Testis (tissue), 3 donors: ENCODE data around the gene LAG3. TPM values are rescaled to one million over a fixed set of nuclear protein-coding genes. Genes with fewer than 3 reads are reported as not detected.

ENCODE experiments used
- DNase-seq: peaks from one replicate; pipeline ENCODE4 v3.0.0-alpha.2; 2019
- H3K27ac ChIP-seq, 2 donors: fragments of 200-600 bp; sonication (generic); one replicate each; pipeline ENCODE4 v1.5.1; 2019
- H3K27me3 ChIP-seq: fragments of 200-600 bp; sonication (generic); one replicate; pipeline ENCODE4 v1.5.1; 2019
- H3K36me3 ChIP-seq: fragments of 200-600 bp; sonication (generic); one replicate; pipeline ENCODE4 v1.5.1; 2017; ENCODE audit warnings: low read depth; ENCODE audit errors: missing control alignments
- H3K4me1 ChIP-seq: fragments of 200-600 bp; sonication (generic); one replicate; pipeline ENCODE4 v1.5.1; 2019
- H3K4me3 ChIP-seq, 2 donors: fragments of 200-600 bp; sonication (generic); one replicate each; pipeline ENCODE4 v1.5.1; 2017 to 2019
- H3K9me3 ChIP-seq: fragments of 200-600 bp; sonication (generic); one replicate; pipeline ENCODE4 v1.5.1; 2017
- POLR2A ChIP-seq: fragments of 450-650 bp; IDR thresholded peaks from one replicate; pipeline ENCODE4 v1.6.1; 2017; ENCODE audit warnings: antibody characterized with exemption, mild to moderate bottlenecking, moderate library complexity
- WGBS, 2 donors: methylation state at CpG; one replicate each; pipeline ENCODE4 v1.1.5; 2018; 5-methylcytosine and 5-hydroxymethylcytosine counted together
- intact Hi-C: fragments of 100-400 bp; cut with DNase I; formaldehyde crosslinking; loops from one replicate; pipeline ENCODE4 v1.15.1; 2023; ENCODE audit warnings: low total_unique reads
- polyA plus RNA-seq: library from polyadenylated mRNA; stranded (reverse); fragments of 350-450 nt; fragmentation: Illumina TruSeq; extraction: RNeasy Lipid Tissue Mini Kit (QIAGEN cat#74804); gene quantifications from one replicate; pipeline ENCODE4 v1.2.3, GENCODE V29; 2014; ENCODE audit warnings: low read depth, low replicate concordance; ENCODE audit not compliant: insufficient read depth
- total RNA-seq, 2 donors: library from RNA; depleted of rRNA; stranded (reverse); fragments of >200 nt; gene quantifications; one replicate each; pipeline ENCODE4 v1.2.3, GENCODE V29; 2016
- TF ChIP-seq, protein P1 (sequence below), 3 experiments: fragments of 450-650 bp in 2 of 3; fragments of 200-600 bp in 1 of 3; sonication (generic) in 1 of 3; IDR thresholded peaks; one replicate each; pipeline ENCODE4 v1.5.1; 2016 to 2019; ENCODE audit warnings: antibody characterized with exemption in 3 of 3, mild to moderate bottlenecking in 2 of 3, moderate library complexity in 1 of 3

LAG3 gene
- total and polyA plus RNA-seq, 3 donors from 2014 or later, result 4.1 to 7.1 (median 6.3) TPM

- 22 to 32% methylated on average over 4 to 6 of the region's 6 CpGs for WGBS, 2 donors
- peaks cover 49% of the 10 kb centered on the region for H3K4me1 ChIP-seq
- no peaks in the 10 kb centered on the region for H3K36me3 ChIP-seq
- peak overlapping the region; percentile 67 to 96 for H3K27ac ChIP-seq
- no peaks in the 10 kb centered on the region for H3K9me3 ChIP-seq
- no peaks in the 10 kb centered on the region for H3K27me3 ChIP-seq
- peak overlapping the region in 1 of 2 donors; percentile 72 for H3K4me3 ChIP-seq
- DNase-seq, result no peak
- intact Hi-C loops, result no loop called here
- no peak for TF ChIP-seq POLR2A
- TF ChIP-seq, protein P1, sequence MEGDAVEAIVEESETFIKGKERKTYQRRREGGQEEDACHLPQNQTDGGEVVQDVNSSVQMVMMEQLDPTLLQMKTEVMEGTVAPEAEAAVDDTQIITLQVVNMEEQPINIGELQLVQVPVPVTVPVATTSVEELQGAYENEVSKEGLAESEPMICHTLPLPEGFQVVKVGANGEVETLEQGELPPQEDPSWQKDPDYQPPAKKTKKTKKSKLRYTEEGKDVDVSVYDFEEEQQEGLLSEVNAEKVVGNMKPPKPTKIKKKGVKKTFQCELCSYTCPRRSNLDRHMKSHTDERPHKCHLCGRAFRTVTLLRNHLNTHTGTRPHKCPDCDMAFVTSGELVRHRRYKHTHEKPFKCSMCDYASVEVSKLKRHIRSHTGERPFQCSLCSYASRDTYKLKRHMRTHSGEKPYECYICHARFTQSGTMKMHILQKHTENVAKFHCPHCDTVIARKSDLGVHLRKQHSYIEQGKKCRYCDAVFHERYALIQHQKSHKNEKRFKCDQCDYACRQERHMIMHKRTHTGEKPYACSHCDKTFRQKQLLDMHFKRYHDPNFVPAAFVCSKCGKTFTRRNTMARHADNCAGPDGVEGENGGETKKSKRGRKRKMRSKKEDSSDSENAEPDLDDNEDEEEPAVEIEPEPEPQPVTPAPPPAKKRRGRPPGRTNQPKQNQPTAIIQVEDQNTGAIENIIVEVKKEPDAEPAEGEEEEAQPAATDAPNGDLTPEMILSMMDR (IDR thresholded peaks at IDR 0.05), result no peak
Measured at GRCh38 chr12:6768437-6768914, 3.8 kb upstream of the LAG3 start.

GRCh38 chr12:6768990-6769389 is 3.3 kb upstream of the LAG3 start:
- peaks cover 45% of the 10 kb centered on the region for H3K4me1 ChIP-seq
- intact Hi-C loops, result no loop called here
- WGBS, 2 donors, result 17 to 48% methylated on average over 6 of the region's 6 CpGs

DNA sequence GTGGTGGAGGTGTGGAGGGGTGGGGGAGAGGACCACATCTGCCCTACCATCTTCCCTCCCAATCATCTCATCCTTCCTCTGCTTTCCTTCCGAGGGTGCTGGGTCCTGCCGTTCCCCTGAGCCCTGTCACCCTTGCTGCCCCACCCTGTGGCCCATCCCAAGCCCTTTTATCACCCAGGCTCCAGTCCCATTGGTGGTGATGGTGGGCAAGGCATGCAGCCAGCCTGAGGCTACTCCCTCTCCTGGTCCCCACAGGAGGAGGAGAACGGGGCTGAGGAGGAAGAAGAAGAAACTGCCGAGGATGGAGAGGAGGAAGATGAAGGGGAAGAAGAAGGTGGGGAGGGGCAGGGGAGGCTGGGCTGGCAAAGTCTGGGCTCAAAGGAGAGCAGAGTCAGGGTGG is 2.7 kb upstream of the LAG3 start:
- no peak overlapping the region for H3K4me3 ChIP-seq
- peaks cover 45% of the 10 kb centered on the region for H3K4me1 ChIP-seq
- no peaks in the 10 kb centered on the region for H3K36me3 ChIP-seq
- WGBS, 2 donors, result 52 to 58% methylated on average over 4 of the region's 4 CpGs
- H3K27me3 ChIP-seq, result no peaks in the 10 kb centered on the region
- H3K9me3 ChIP-seq, result no peaks in the 10 kb centered on the region
- TF ChIP-seq, protein P1 (IDR thresholded peaks at IDR 0.05), result no peak
- TF ChIP-seq POLR2A, result no peak
- intact Hi-C loops, result loop anchor here (10.0 kb wide), 1 partner anchor 55 kb away; the partner anchor contains the start of genes GPR162 and P3H3
- H3K27ac ChIP-seq, result peak overlapping the region in 1 of 2 donors; percentile 66
- DNase-seq, result no peak

More at GRCh38 chr12:6768990-6769389, 3.3 kb upstream of the LAG3 start:
- TF ChIP-seq, protein P1 (IDR thresholded peaks at IDR 0.05), result no peak
- no peak for TF ChIP-seq POLR2A
- Histone ChIP-seq H3K4me3 (no peak overlapping the region), H3K27me3 (no peaks in the 10 kb centered on the region), H3K27ac (peak overlapping the region; percentile 67 to 96), H3K36me3 (no peaks in the 10 kb centered on the region), H3K9me3 (no peaks in the 10 kb centered on the region)
- peak; percentile 82 for DNase-seq

GRCh38 chr12:6770094-6770493 is 2.2 kb upstream of the LAG3 start:
- intact Hi-C loops, result loop anchor here (10.0 kb wide), 1 partner anchor 55 kb away; the partner anchor contains the start of genes GPR162 and P3H3
- no peaks in the 10 kb centered on the region for H3K36me3 ChIP-seq
- no peaks in the 10 kb centered on the region for H3K27me3 ChIP-seq
- no peak for DNase-seq
- peaks cover 41% of the 10 kb centered on the region for H3K4me1 ChIP-seq
- TF ChIP-seq, protein P1 (IDR thresholded peaks at IDR 0.05), result no peak
- no peak for TF ChIP-seq POLR2A
- WGBS, 2 donors, result 60 to 75% methylated on average over 12 of the region's 12 CpGs
- no peak overlapping the region for H3K4me3 ChIP-seq
- H3K27ac ChIP-seq, result peak overlapping the region; percentile 16 to 66
- H3K9me3 ChIP-seq, result no peaks in the 10 kb centered on the region

DNA sequence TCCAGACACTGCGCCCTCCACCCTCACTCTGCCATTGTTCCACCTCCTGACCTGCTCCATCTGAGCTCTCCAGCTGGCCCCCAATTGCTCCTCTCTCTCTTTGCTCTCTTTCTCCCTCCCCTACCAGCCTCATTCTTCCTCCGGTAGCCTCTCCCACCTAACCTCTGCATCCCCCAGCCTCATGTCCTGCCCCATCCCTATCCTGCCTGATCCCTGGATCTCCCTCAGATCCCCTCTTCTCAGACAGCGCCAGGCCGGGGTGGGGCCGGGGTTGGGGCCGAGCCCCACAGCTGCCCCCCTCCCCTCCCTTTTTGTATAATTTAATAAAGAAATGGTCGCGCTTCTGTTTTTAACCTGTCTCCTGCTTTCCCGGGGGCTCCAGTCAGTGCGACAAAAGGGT is 1.7 kb upstream of the LAG3 start:
- Histone ChIP-seq H3K4me1 (peaks cover 36% of the 10 kb centered on the region), H3K4me3 (no peak overlapping the region), H3K9me3 (no peaks in the 10 kb centered on the region), H3K27me3 (no peaks in the 10 kb centered on the region), H3K27ac (peak overlapping the region; percentile 16 to 66), H3K36me3 (no peaks in the 10 kb centered on the region)
- intact Hi-C loops, result loop anchor here (10.0 kb wide), 1 partner anchor 54 kb away; the partner anchor contains the start of genes GPR162 and P3H3
- no peak for TF ChIP-seq POLR2A
- TF ChIP-seq, protein P1 (IDR thresholded peaks at IDR 0.05), result no peak
- DNase-seq, result no peak
- 62 to 68% methylated on average over 10 of the region's 10 CpGs for WGBS, 2 donors
